Sigmoid colon (tissue), 7 donors: Measurements from ENCODE around the gene TNFAIP1. TPM values are rescaled to one million over a fixed set of nuclear protein-coding genes. Genes with fewer than 3 reads are reported as not detected.

Experiments used
- DNase-seq: peaks from one replicate; pipeline ENCODE4 v3.0.0-alpha.2; 2019
- H3K27ac ChIP-seq, 4 donors: fragments of 200-600 bp; sonication (generic); one replicate each; pipeline ENCODE4 v1.5.1; 2016 to 2019; ENCODE audit warnings: mild to moderate bottlenecking in 1 of 4
- H3K27me3 ChIP-seq, 3 donors: fragments of 200-600 bp; sonication (generic); one replicate each; pipeline ENCODE4 v1.5.1; 2019; ENCODE audit warnings: mild to moderate bottlenecking in 1 of 3
- H3K36me3 ChIP-seq, 4 donors: fragments of 200-600 bp; sonication (generic); one replicate each; pipeline ENCODE4 v1.5.1; 2016 to 2019
- H3K4me1 ChIP-seq, 4 donors: fragments of 200-600 bp; sonication (generic); one replicate each; pipeline ENCODE4 v1.5.1; 2017 to 2019
- H3K4me3 ChIP-seq, 4 donors: fragments of 200-600 bp; sonication (generic); one replicate each; pipeline ENCODE4 v1.5.1; 2017 to 2019; ENCODE audit warnings: mild to moderate bottlenecking in 2 of 4, moderate library complexity in 1 of 4
- H3K9me3 ChIP-seq, 4 donors: fragments of 200-600 bp in 3 of 4; sonication (generic) in 3 of 4; one replicate each; pipeline versions ENCODE4 v1.5.1 to v1.6.1; 2013 to 2019
- CTCF ChIP-seq, 4 experiments: fragments of 450-650 bp in 3 of 4; fragments of 200-600 bp in 1 of 4; IDR thresholded peaks; one replicate each; pipeline ENCODE4 v1.5.1; 2016 to 2019; ENCODE audit warnings: antibody characterized with exemption in 4 of 4, mild to moderate bottlenecking in 3 of 4, moderate library complexity in 2 of 4
- EP300 ChIP-seq, 4 donors: sonication (generic); formaldehyde crosslinking; IDR thresholded peaks; one replicate each; pipeline ENCODE4 v1.6.1; 2017; ENCODE audit warnings: antibody characterized with exemption in 4 of 4
- POLR2A ChIP-seq, 2 donors: fragments of 450-650 bp; IDR thresholded peaks; one replicate each; pipeline ENCODE4 v1.6.1; 2016; ENCODE audit warnings: antibody characterized with exemption in 2 of 2, mild to moderate bottlenecking in 2 of 2, moderate library complexity in 2 of 2
- POLR2AphosphoS5 ChIP-seq, 4 donors: sonication (generic); formaldehyde crosslinking; IDR thresholded peaks; one replicate each; pipeline ENCODE4 v1.6.1; 2017; ENCODE audit warnings: antibody characterized with exemption in 4 of 4
- WGBS, 2 donors: extraction: QIAGEN DNeasy Blood & Tissue Kit; methylation state at CpG; one replicate each; pipeline ENCODE4 v1.1.7; 2013; 5-methylcytosine and 5-hydroxymethylcytosine counted together
- intact Hi-C: fragments of 100-400 bp; cut with DNase I; formaldehyde crosslinking; loops from one replicate; pipeline ENCODE4 v1.15.1; 2023
- polyA plus RNA-seq, 3 donors: library from polyadenylated mRNA; stranded (reverse); fragments of 200-250 nt; gene quantifications; one replicate each; pipeline ENCODE4 v1.2.3, GENCODE V29; 2013
- total RNA-seq, 4 donors: library from RNA; depleted of rRNA; stranded (reverse); fragments of >200 nt; gene quantifications; one replicate each; pipeline ENCODE4 v1.1.0, GENCODE V29; 2016
- donor health status: healthy with polysubstance abuse.
- donor health status: Bipolar disorder and iron deficiency.
- donor health status: healthy.

The TNFAIP1 gene
- total and polyA plus RNA-seq, 7 donors = 14.6 to 20.8 (median 17.2) TPM

GRCh38 chr17:28313841-28314240, 21.7 kb upstream of the TNFAIP1 start:
- Histone ChIP-seq H3K27ac (no peak overlapping the region), H3K4me1 (peaks cover 0 to 10% (median 8%) of the 10 kb centered on the region in 4 donors), H3K36me3 (no peaks in the 10 kb centered on the region), H3K4me3 (no peak overlapping the region), H3K27me3 (no peaks in the 10 kb centered on the region), H3K9me3 (no peaks in the 10 kb centered on the region)
- WGBS, 2 donors = 93 to 94% methylated on average over 2 of the region's 2 CpGs
- no peak for TF ChIP-seq EP300 (IDR thresholded peaks at IDR 0.05)
- no peak for TF ChIP-seq POLR2A (IDR thresholded peaks at IDR 0.05)
- no peak for TF ChIP-seq POLR2AphosphoS5 (IDR thresholded peaks at IDR 0.05)
- TF ChIP-seq CTCF (IDR thresholded peaks at IDR 0.05) = no peak
- intact Hi-C loops = no loop called here
- no peak for DNase-seq

DNA sequence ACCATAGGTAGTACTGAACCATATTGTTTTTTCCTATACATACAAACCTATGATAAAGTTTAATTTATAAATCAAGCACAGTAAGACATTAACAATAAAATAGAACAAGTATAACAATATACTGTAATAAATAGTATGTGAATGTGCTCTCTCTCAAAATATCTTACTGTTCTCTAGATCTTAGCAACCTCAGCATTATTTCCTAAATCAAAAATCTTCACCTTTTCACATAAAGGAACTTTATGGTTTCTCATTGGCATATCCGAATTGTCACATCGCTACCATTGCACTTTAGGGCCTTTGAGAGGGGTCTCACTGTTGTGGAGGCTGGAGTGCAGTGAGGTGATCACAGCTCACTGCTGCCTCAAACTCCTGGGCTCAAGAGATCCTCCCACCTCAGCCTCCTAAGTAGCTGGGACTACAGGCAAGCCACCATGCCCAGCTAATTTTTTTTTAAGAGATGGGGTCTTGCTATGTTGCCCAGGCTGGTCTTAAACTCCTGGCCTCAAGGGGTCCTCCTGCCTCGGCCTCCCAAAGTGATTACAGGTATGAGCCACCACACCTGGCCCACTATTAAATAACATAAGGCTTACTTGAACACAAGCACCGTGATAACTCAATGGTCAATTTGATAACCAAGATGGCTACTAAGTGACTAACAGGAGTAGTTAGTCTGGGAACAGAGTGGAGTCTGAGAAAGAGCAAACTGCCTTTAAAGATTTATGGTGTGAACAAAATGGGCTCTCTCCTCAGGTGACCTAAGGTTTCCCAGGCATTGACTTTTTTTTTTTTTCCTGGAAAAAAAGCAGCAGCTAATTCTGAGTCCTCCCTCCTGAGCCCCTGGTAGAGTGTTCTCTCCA, 19.5 kb upstream of the TNFAIP1 start:
- Histone ChIP-seq H3K4me3 (no peak overlapping the region), H3K4me1 (peaks cover 0 to 22% (median 19%) of the 10 kb centered on the region in 4 donors), H3K27me3 (no peaks in the 10 kb centered on the region), H3K36me3 (no peaks in the 10 kb centered on the region), H3K27ac (no peak overlapping the region), H3K9me3 (no peaks in the 10 kb centered on the region)
- intact Hi-C loops = loop anchor here (5.0 kb wide), 1 partner anchor 274 kb away; the partner anchor contains the start of gene NLK
- 92 to 93% methylated on average over 4 of the region's 4 CpGs for WGBS, 2 donors
- DNase-seq = no peak
- no peak for TF ChIP-seq EP300 (IDR thresholded peaks at IDR 0.05)
- no peak for TF ChIP-seq CTCF (IDR thresholded peaks at IDR 0.05)
- TF ChIP-seq POLR2A (IDR thresholded peaks at IDR 0.05) = no peak
- TF ChIP-seq POLR2AphosphoS5 (IDR thresholded peaks at IDR 0.05) = no peak

DNA sequence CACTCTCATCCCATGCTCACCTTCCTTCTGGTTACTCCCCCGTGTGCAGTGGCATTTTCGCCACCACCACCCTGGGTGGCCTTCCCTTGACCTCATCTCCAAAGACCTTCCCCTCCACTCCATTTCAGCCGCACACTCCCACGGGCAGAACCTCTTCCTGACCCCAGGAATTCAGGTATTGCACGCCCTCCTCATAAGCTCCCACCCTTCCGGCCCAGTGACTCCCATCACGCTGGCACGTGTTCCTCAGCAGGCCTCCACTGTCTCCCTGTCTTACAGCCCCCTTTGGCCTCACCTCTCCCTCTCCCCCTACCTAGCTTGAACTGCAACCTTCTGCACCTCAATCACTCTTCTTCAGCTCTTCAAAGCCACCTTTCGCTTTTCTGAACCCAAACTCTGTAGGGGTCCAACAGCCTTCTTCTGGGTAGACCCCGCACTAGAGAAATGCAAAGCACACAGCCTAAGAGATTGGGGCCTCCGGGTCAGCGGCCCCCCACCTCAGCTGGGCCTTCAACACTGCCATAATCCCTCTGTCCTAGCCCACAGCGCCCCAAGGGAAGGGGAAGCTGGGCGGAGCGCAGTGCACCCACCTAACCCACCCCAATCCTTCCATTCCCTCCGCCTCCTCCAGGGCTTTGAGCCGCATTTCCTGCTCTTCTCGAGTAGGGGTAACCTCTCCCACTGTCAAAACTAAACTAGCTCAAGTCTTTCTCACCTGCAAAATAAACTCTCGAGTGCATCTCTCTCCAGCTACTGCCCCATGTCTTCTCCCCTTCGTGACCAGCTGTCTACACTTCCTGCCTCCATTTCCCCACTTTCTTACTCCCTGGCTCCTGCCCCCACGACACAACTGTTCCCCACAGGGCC, 18.2 kb upstream of the TNFAIP1 start:
- no peaks in the 10 kb centered on the region for H3K27me3 ChIP-seq
- no peaks in the 10 kb centered on the region for H3K9me3 ChIP-seq
- WGBS, 2 donors = 90 to 94% methylated on average over 21 of the region's 21 CpGs
- intact Hi-C loops = loop anchor here (5.0 kb wide), 1 partner anchor 275 kb away; the partner anchor contains the start of gene NLK
- H3K27ac ChIP-seq = no peak overlapping the region
- H3K36me3 ChIP-seq = no peaks in the 10 kb centered on the region
- peaks cover 0 to 22% (median 19%) of the 10 kb centered on the region in 4 donors for H3K4me1 ChIP-seq
- DNase-seq = no peak
- no peak overlapping the region for H3K4me3 ChIP-seq
- no peak for TF ChIP-seq POLR2AphosphoS5 (IDR thresholded peaks at IDR 0.05)
- no peak for TF ChIP-seq EP300 (IDR thresholded peaks at IDR 0.05)
- no peak for TF ChIP-seq CTCF (IDR thresholded peaks at IDR 0.05)
- TF ChIP-seq POLR2A (IDR thresholded peaks at IDR 0.05) = no peak

DNA sequence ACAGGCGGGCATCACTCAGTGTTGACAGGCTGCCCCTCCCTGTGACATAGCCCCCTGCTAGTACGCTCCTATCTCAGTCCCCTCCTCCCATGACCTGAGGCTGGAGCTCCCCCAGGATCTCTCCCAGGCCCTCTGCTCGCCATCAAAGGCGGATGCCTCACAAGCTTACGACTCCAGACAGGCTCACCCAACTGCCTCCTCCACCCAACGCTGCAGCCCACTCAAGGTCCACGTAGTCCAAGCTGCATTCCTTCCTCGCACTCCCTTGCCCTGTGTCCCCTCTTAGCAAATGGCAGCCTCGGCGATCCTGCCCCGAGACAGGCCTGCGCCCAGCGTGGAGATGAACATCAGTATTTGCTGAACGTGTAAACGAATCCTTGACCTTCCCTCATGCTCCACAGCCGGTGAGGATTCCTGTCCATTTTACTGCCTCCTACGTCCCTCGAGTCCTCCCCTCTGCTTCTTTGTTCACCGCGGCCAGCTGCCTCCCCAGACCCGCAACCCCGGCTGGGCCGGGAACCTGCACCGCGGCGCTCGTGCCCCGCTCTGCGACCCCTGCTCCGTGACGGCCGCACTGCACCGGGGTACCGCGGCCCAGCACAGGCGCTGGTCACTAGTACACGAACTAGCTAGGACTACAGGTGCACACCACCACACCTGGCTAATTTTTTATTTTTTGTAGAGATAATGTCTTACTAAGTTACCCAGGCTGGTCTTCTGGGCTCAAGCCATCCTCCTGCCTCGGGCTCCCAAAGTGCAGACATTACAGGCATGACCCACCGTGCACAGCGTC, 17.4 kb upstream of the TNFAIP1 start:
- peaks cover 0 to 22% (median 19%) of the 10 kb centered on the region in 4 donors for H3K4me1 ChIP-seq
- H3K36me3 ChIP-seq = no peaks in the 10 kb centered on the region
- intact Hi-C loops = loop anchor here (2.0 to 5.0 kb wide), 2 partner anchors 17 to 276 kb away; partner anchors contain the start of genes IFT20, NLK and TNFAIP1
- no peaks in the 10 kb centered on the region for H3K27me3 ChIP-seq
- no peaks in the 10 kb centered on the region for H3K9me3 ChIP-seq
- no peak for TF ChIP-seq POLR2A (IDR thresholded peaks at IDR 0.05)
- TF ChIP-seq POLR2AphosphoS5 (IDR thresholded peaks at IDR 0.05) = no peak
- TF ChIP-seq EP300 (IDR thresholded peaks at IDR 0.05) = no peak
- TF ChIP-seq CTCF (IDR thresholded peaks at IDR 0.05) = no peak
- peak overlapping the region; percentile 37 to 68 (median 56) for H3K4me3 ChIP-seq
- WGBS, 2 donors = 15 to 17% methylated on average over 40 of the region's 40 CpGs
- DNase-seq = no peak
- H3K27ac ChIP-seq = peak overlapping the region in 3 of 4 donors; percentile 74 to 79 (median 78)
